GM12892 (cell line): Measurements from ENCODE around the gene CNN3.

Experiments used
- DNase-seq: peaks from one replicate; pipeline ENCODE4 v3.0.0; 2011; ENCODE audit not compliant: insufficient read length
- FAIRE-seq: peaks from 2 replicates; lab custom pipeline; 2011; peaks lifted over from hg19 to GRCh38; lab: Jason Lieb, UNC
- POLR2A ChIP-seq: IDR thresholded peaks from 2 replicates; pipeline ENCODE4 v1.6.1; 2011; ENCODE audit warnings: low read depth, low read length, control low read depth
- POLR2AphosphoS5 ChIP-seq: IDR thresholded peaks from 2 replicates; pipeline ENCODE4 v1.6.1; 2011; ENCODE audit warnings: low read depth, low read length, control low read depth
- TAF1 ChIP-seq: IDR thresholded peaks from 2 replicates; pipeline ENCODE4 v1.6.1; 2011; ENCODE audit warnings: low read depth, mild to moderate bottlenecking, control low read depth, low read length, borderline replicate concordance

The CNN3 gene

DNA sequence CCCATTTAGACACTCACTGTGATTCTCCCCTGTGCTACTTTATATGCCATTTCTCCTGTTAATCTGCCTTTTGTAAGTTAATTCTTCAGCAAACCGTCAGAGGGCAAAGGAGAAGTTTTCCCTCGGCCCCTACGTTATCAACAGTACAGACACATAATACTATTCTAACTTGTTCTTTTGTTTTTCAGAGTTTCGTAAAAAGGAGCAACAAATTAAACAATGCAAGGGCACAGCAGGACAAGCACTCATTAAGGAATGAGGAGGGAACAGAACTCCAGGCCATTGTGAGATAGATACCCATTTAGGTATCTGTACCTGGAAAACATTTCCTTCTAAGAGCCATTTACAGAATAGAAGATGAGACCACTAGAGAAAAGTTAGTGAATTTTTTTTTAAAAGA, 32.3 kb downstream of the CNN3 start:
- DNase-seq (no peak), FAIRE-seq (no peak)
- no peak for TF ChIP-seq TAF1
- TF ChIP-seq POLR2AphosphoS5, result no peak
- no peak for TF ChIP-seq POLR2A

GRCh38 chr1:94892604-94893254, 34.2 kb downstream of the CNN3 start:
- no peak for DNase-seq
- no peak for FAIRE-seq
- TF ChIP-seq POLR2AphosphoS5, result no peak

DNA sequence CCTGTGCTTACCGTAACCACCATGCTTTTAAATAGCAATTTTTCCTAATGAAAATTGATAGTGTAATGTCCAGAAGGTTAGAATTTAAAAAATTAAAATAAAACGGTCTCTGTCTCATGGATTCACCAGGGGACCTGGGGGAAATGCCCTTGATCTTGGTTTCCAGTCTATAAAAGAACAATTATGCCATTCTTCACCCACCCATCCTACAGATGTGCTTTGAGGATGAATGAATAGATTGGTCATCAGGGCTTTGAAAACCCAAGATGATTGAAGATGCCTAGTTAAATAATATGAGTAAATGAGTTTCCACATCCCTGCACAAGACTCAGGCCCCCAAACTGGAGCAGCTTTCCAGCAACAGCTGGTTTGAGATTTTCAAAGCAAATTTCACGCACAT, 38.7 kb downstream of the CNN3 start:
- DNase-seq (no peak), FAIRE-seq (no peak)
- TF ChIP-seq TAF1 (no peak), POLR2AphosphoS5 (no peak), POLR2A (no peak)

- TF ChIP-seq POLR2AphosphoS5, result no peak
- no peak for TF ChIP-seq POLR2A
- TF ChIP-seq TAF1, result no peak
- no peak for FAIRE-seq
Observed at GRCh38 chr1:94887603-94888171, 39.2 kb downstream of the CNN3 start.

GRCh38 chr1:94887106-94887505, 39.8 kb downstream of the CNN3 start:
- DNase-seq (no peak), FAIRE-seq (no peak)
- TF ChIP-seq POLR2A, result no peak
- TF ChIP-seq TAF1, result no peak
- no peak for TF ChIP-seq POLR2AphosphoS5

More at GRCh38 chr1:94887603-94888171, 39.2 kb downstream of the CNN3 start:
- no peak for DNase-seq

DNA sequence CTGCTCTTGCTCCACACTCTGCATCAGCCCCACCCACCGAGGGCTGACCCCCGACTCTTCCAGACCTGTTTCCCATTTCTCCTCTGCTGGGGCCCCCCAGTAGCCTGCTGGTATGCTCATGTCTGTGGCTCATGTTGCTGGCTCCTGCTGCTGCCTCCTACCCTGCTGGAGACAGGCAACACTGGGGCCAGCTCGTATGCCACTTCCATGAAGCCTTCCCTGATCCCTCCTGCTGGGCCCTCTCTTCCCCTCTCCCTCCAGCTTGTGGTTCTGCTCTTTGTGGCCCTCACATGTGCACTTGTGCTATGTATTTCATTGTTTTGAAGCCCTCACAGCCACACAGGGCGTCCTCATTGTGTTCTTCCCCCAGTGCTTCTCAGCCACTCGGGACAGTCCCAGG, 40.5 kb downstream of the CNN3 start:
- no peak for TF ChIP-seq POLR2AphosphoS5
- TF ChIP-seq POLR2A, result no peak
- TF ChIP-seq TAF1, result no peak
- no peak for FAIRE-seq
- DNase-seq, result no peak

DNA sequence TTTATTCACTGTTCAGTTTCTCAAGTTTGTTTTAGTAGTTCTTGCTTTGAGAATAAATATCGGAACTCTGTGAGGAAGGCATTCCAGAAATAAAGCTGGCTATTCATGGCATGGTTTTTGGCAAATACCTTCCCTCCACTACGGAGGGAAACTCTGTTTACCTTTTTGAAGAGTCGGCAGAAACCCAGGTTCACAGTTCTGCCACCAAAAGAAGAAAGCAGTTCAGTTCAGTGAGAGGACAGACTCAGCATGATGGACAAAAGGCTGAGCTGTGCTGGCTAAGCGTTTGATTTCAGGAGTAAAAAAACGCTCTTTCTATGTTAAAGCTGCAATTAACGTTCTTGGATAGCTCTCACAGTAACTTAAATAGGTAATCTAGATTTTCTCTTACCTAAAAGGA, 42.4 kb downstream of the CNN3 start:
- DNase-seq (no peak), FAIRE-seq (no peak)
- TF ChIP-seq POLR2AphosphoS5 (no peak), TAF1 (no peak), POLR2A (no peak)

- DNase-seq, result no peak
- FAIRE-seq, result no peak
Observed at GRCh38 chr1:94884106-94884505, 42.8 kb downstream of the CNN3 start.

DNA sequence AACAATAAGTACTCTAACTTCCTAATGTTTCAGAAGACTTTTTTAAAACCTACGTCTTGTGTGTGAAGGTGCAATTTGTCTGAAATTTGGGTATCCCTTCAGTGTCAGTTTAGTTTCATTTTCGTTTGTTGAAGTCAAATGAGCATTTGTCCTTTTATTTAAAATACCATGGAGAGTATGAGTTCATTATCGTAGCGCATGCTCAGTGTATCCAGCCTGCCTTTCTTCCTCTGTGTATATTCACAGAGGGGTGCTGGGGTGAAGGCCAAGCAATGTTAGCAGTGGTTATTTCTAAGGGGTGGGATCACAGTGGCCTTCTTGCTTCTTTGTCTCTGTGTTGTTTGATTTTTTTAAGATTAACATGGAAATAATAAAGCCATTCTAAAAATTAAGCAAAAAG, 43.2 kb downstream of the CNN3 start:
- FAIRE-seq (peak; percentile 30), DNase-seq (no peak)
- no peak for TF ChIP-seq POLR2A
- TF ChIP-seq POLR2AphosphoS5, result no peak
- no peak for TF ChIP-seq TAF1

More at GRCh38 chr1:94884106-94884505, 42.8 kb downstream of the CNN3 start:
- no peak for TF ChIP-seq TAF1
- no peak for TF ChIP-seq POLR2A
- no peak for TF ChIP-seq POLR2AphosphoS5

DNA sequence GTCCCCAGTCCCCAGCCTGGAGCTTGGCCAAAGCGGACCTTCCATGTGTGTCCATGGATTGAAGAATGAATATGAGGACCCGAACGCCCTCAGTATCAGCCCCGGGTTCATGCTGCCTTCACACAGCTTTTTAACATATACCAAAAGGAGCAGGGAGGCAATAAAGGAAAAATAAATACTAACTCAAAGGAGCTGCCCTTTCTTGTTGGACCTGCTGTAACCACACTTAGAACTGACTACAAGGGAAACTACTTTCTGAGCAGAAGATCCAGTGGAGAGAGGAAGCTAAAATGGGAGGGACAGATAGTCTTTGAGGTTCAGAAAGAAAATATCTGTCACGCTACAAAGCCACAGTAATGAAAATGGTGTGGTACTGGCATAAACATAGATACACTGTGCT, 48.6 kb downstream of the CNN3 start:
- DNase-seq, result no peak
- TF ChIP-seq TAF1, result no peak
- TF ChIP-seq POLR2A, result no peak
- TF ChIP-seq POLR2AphosphoS5, result no peak
- no peak for FAIRE-seq

DNA sequence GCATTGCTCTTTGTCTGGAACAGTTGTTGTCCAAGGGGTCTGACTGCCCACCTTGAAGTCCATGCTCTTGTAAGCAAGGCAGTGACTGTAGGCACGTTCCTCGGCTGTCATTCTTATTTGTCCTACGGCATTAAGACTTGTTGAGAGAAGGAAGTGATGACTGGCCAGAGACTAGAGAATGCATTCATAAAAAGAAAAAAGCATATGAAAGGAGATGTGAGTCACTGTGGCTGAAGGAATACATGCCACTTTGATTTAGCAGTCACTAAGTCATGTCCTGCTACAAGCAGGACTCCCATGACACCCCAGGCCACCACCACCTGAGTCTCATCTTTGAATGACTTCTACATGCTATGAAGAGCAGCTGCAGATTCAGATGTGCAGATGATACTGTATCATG, 50.5 kb downstream of the CNN3 start:
- DNase-seq (no peak), FAIRE-seq (no peak)
- TF ChIP-seq TAF1, result no peak
- no peak for TF ChIP-seq POLR2A
- no peak for TF ChIP-seq POLR2AphosphoS5

- TF ChIP-seq POLR2A (no peak), TAF1 (no peak), POLR2AphosphoS5 (no peak)
- DNase-seq (no peak), FAIRE-seq (no peak)
Observed at GRCh38 chr1:94875794-94876193, 51.1 kb downstream of the CNN3 start.
